ENCODE data around the gene PRR5L.

- TF ChIP-seq CTCF (IDR thresholded peaks at IDR 0.05) = no peak
- no peak for TF ChIP-seq POLR2A (IDR thresholded peaks at IDR 0.05)
Measured at GRCh38 chr11:36512016-36512415, 215.9 kb downstream of the PRR5L start.
